Activated CD8-positive, alpha-beta T cell treated with anti-CD3 and anti-CD28 coated beads for 36 hours (primary cell): ENCODE measurements around the gene SHE. TPM values are rescaled to one million over a fixed set of nuclear protein-coding genes. Genes with fewer than 3 reads are reported as not detected.

Experiments
- ATAC-seq: fragments of 200-7000 bp; cut with Tn5 transposase; one replicate; pipeline ENCODE4 v1.10.0; 2021; ENCODE audit warnings: mild to moderate bottlenecking, moderate library complexity
- CTCF ChIA-PET: fragments of 350-600 bp; sonication (Branson Sonifier 250); formaldehyde crosslinking; loops from one replicate; lab custom pipeline; 2021; ENCODE audit warnings: antibody characterized with exemption; lab: Charles Lee
- POLR2A ChIA-PET: fragments of 350-600 bp; sonication (Branson Sonifier 250); formaldehyde crosslinking; loops from one replicate; lab custom pipeline; 2021; ENCODE audit warnings: antibody characterized with exemption; lab: Charles Lee
- DNase-seq: peaks from one replicate; pipeline ENCODE4 v3.0.0-alpha.2; 2020
- H3K27ac Mint-ChIP-seq: one replicate; pipeline ENCODE4 v1.8.0; 2021; ENCODE audit warnings: mild to moderate bottlenecking, mixed read lengths
- H3K27me3 Mint-ChIP-seq: one replicate; pipeline ENCODE4 v1.8.0; 2021; ENCODE audit warnings: mixed read lengths
- H3K36me3 Mint-ChIP-seq: one replicate; pipeline ENCODE4 v1.8.0; 2021; ENCODE audit warnings: low read depth, mixed read lengths
- H3K4me1 Mint-ChIP-seq: one replicate; pipeline ENCODE4 v1.8.0; 2021; ENCODE audit warnings: low read depth, mixed read lengths
- H3K4me3 Mint-ChIP-seq: one replicate; pipeline ENCODE4 v1.8.0; 2021; ENCODE audit warnings: mild to moderate bottlenecking, moderate library complexity, mixed read lengths
- H3K9me3 Mint-ChIP-seq: one replicate; pipeline ENCODE4 v1.8.0; 2021; ENCODE audit warnings: mixed read lengths
- CTCF ChIP-seq: fragments of 200-600 bp; IDR thresholded peaks from one replicate; pipeline ENCODE4 v1.8.0; 2022; ENCODE audit warnings: antibody characterized with exemption, mild to moderate bottlenecking
- intact Hi-C: fragments of 100-400 bp; cut with micrococcal nuclease; formaldehyde crosslinking; loops from one replicate; pipeline ENCODE4 v1.10.0; 2022
- total RNA-seq, 2 experiments: library from RNA; stranded (reverse); gene quantifications; one replicate each; pipeline ENCODE4 v1.2.3, GENCODE V29; 2021

Gene SHE
- total RNA-seq, 2 experiments from 2014 or later, result not detected

DNA sequence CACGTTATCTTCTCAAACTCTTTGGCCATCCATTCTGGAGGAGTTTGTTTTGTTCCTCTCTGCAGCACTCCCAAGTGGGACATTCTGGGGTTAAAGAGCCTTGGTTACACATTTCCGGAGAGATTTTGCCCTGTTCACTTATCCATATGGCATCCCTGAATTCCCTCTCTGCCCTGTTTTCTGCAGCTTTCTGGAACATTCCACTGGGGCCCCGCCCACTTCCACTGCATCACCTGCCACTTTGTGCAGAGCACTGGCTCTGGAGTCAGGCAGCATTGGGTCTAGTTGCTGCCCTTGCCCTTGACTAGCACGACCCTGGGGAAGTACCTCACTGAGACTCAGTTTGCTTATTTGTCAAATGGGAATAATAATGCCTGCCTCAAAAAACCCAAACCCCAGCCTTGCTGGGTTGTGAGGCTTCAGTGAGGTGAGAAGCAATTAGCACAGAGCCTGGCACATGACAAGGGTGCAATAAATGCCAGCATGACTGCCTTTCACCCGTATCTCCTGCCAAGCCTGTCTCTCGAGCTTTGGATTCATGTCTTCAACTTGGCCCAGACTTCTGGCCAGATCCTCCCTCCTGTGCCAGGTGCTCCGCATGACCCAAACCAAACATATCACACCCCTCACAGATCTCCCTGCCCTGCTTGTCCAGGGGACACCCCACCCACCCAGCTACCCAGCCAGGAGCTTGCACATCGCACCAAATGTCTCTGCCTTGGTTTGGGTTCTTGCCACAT is 58.8 kb downstream of the SHE start:
- Mint-ChIP-seq H3K27me3 (no peaks in the 10 kb centered on the region), H3K27ac (no peak overlapping the region), H3K4me1 (peaks cover 62% of the 10 kb centered on the region), H3K36me3 (peaks cover 10% of the 10 kb centered on the region), H3K4me3 (no peak overlapping the region), H3K9me3 (no peaks in the 10 kb centered on the region)
- no peak for TF ChIP-seq CTCF
- CTCF ChIA-PET, result interaction anchor here (1.0 to 2.4 kb wide), 6 partner anchors 11 to 90 kb away, joined by 3 to 9 read pairs (median 5); no protein-coding TSS in a partner anchor
- intact Hi-C loops, result loop anchor here (10.0 kb wide), 1 partner anchor 89 kb away; no protein-coding TSS in a partner anchor
- POLR2A ChIA-PET, result no interaction called here
- ATAC-seq (no peak), DNase-seq (no peak)

- intact Hi-C loops, result loop anchor here (10.0 kb wide), 1 partner anchor 87 kb away; no protein-coding TSS in a partner anchor
- Mint-ChIP-seq H3K36me3 (peaks cover 14% of the 10 kb centered on the region), H3K27ac (peak overlapping the region; percentile 51), H3K4me3 (no peak overlapping the region), H3K27me3 (no peaks in the 10 kb centered on the region), H3K4me1 (peaks cover 68% of the 10 kb centered on the region), H3K9me3 (no peaks in the 10 kb centered on the region)
- DNase-seq (no peak), ATAC-seq (no peak)
- TF ChIP-seq CTCF, result peak; percentile 37
- CTCF ChIA-PET, result interaction anchor here (0.8 to 1.9 kb wide), 14 partner anchors 10 to 107 kb away, joined by 3 to 7 read pairs (median 4); no protein-coding TSS in a partner anchor
- POLR2A ChIA-PET, result interaction anchor here (0.7 to 1.5 kb wide), 3 partner anchors 23 to 265 kb away, joined by 3 to 4 read pairs (median 4); no protein-coding TSS in a partner anchor
Observed at GRCh38 chr1:154442006-154442740, 60.0 kb downstream of the SHE start.

DNA sequence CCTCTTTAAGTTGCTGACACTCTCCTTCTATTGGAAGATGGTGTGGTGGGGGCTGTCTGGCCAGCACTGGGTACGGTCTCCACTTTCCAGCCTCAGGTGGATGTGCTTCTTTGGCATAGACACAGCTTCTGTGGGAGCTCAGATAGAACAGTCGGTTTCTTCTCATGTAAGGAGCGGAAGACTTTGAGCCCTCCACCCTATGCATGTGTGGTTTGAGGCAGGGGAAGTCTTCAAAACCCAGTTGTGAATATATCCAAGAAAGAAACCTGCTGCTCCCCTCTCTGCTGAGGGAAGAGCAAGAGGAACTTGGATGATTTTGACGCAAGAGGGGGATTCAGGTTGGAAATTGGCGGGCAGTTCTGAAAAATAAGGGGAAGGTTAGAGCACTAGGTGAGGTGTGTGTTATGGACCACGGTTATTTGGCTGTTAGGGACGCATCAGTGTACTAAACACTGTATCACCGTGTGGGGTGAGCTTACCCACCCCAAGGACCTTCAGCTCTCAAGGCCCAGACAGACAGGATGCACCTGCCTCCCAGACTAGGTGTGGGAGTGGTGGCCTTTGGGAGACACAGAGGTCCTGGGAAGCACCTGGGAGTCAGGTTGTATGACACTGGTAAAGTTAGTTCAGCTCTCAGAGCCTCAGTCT is 60.8 kb downstream of the SHE start:
- no peaks in the 10 kb centered on the region for H3K27me3 Mint-ChIP-seq
- no peaks in the 10 kb centered on the region for H3K9me3 Mint-ChIP-seq
- ChIA-PET POLR2A (interaction anchor here (0.7 to 1.5 kb wide), 3 partner anchors 22 to 265 kb away, joined by 3 to 4 read pairs (median 4); no protein-coding TSS in a partner anchor), CTCF (interaction anchor here (0.8 to 1.9 kb wide), 11 partner anchors 10 to 107 kb away, joined by 3 to 7 read pairs (median 5); no protein-coding TSS in a partner anchor)
- peaks cover 68% of the 10 kb centered on the region for H3K4me1 Mint-ChIP-seq
- DNase-seq (no peak), ATAC-seq (no peak)
- H3K27ac Mint-ChIP-seq, result peak overlapping the region; percentile 39
- no peak overlapping the region for H3K4me3 Mint-ChIP-seq
- no peak for TF ChIP-seq CTCF
- H3K36me3 Mint-ChIP-seq, result peaks cover 14% of the 10 kb centered on the region
- intact Hi-C loops, result loop anchor here (10.0 kb wide), 1 partner anchor 87 kb away; no protein-coding TSS in a partner anchor

DNA sequence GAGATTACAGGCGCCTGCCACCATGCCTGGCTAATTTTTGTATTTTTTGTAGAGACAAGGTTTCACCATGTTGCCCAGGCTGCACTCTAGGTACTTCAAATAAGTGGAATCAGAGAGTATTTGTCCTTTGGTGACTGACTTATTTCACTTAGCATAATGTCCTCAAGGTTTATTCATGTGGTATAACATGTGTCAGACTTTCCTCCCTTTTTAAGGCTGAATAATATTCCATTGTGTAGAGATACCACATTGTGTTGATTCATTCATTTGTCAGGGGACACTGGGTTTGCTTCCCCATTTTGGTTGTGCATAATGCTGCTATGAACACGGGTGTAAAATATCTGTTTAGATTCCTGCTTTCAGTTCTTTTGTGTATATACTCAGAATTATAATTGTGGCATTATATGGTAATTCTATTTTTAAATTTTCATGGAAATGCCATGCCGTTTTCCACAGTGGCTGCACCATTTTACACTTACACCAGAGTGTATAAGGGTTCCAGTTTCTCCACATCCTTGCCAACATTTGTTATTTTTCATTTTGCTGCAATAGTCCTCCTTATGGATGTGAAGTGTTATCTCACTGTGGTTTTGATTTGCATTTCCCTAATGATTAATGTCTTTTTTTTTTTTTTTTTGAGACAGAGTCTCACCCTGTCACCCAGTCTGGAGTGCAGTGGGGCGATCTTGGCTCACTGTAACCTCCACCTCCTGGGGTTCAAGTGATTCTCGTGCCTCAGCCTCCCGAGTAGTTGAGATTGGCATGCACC is 62.0 kb downstream of the SHE start:
- intact Hi-C loops, result loop anchor here (10.0 kb wide), 1 partner anchor 85 kb away; no protein-coding TSS in a partner anchor
- Mint-ChIP-seq H3K36me3 (peaks cover 8% of the 10 kb centered on the region), H3K9me3 (no peaks in the 10 kb centered on the region), H3K27ac (peak overlapping the region; percentile 93), H3K27me3 (no peaks in the 10 kb centered on the region), H3K4me3 (peak overlapping the region; percentile 55), H3K4me1 (peaks cover 60% of the 10 kb centered on the region)
- ATAC-seq (peak; percentile 40), DNase-seq (no peak)
- ChIA-PET POLR2A (interaction anchor here (1.4 to 1.5 kb wide), 2 partner anchors 54 to 96 kb away, joined by 3 to 4 read pairs; no protein-coding TSS in a partner anchor), CTCF (interaction anchor here (1.0 to 2.6 kb wide), 4 partner anchors 37 to 106 kb away, joined by 3 to 10 read pairs (median 3); no protein-coding TSS in a partner anchor)
- TF ChIP-seq CTCF, result no peak
